Stimulated activated CD8-positive, alpha-beta memory T cell treated with anti-CD3 and anti-CD28 coated beads, Interleukin-4, amount 100 ng/mL, for 24 hours (primary cell): ENCODE results near the gene CDK2AP2.
A peak's percentile ranks its signal among the peaks of the same experiment; 100 is the strongest.
"Not testable (repeated sequence)": the region's sequence is repeated elsewhere in the genome, so short reads cannot be mapped to it uniquely, and the experiment has no call there.

Source experiments
- DNase-seq: peaks from one replicate; pipeline ENCODE4 v3.0.0-alpha.2; 2020; ENCODE audit warnings: low read depth

The CDK2AP2 gene

DNA sequence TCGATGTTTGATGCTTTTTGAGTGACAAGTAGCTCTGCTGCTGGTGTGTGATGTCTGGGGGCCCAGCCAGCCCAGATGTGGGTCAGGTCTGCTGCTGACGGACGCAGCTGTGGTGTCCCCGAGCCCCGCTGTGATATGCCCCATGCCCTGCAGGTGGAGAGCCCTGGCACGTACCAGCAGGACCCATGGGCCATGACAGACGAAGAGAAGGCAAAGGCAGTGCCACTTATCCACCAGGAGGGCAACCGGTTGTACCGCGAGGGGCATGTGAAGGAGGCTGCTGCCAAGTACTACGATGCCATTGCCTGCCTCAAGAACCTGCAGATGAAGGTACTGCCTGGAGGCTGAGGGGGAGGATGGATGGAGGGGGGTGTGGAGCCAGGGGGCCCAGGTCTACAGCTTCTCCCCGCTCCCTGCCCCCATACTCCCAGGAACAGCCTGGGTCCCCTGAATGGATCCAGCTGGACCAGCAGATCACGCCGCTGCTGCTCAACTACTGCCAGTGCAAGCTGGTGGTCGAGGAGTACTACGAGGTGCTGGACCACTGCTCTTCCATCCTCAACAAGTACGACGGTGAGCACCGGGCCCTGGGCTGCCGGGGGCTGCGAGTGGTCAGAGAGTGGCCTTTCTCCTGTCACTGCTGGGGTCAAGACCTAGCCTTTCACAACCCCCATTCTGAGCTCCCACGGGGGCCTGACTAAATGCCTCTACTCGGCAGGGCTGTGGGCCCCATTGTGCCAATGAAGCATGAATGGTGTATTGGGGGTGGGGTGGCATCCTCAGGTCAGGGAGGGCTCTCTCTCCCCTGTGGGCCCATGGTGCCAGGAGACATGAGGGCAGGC, 17.9 kb downstream of the CDK2AP2 start:
- no peak for DNase-seq

DNA sequence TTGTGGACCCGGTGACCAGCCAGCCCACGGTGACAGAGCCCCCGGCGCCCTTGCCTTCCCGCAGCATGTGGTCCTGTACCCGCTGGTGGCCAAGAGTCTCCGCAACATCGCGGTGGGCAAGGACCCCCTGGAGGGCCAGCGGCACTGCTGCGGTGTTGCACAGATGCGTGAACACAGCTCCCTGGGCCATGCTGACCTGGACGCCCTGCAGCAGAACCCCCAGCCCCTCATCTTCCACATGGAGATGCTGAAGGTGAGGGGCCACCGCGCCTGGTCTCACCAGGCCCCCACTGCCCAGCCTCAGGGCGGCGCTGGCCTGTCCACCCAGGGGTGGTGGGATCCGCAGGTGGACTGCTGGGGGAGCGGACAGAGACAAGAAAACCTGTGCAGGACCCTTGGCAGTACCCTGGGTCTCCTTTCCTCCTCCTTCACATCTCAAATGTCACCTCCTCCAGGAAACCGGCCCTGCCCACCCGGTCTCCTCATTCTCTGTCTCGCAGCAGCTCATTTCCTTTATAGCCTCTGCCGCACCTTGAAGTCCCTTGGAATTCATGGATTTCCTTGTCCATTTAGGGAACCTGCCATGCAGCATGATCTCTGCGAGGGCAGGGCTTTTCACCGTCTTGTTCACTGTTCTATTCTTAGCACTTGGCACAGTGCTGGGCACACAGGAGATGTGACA, 18.6 kb downstream of the CDK2AP2 start:
- no peak for DNase-seq

DNA sequence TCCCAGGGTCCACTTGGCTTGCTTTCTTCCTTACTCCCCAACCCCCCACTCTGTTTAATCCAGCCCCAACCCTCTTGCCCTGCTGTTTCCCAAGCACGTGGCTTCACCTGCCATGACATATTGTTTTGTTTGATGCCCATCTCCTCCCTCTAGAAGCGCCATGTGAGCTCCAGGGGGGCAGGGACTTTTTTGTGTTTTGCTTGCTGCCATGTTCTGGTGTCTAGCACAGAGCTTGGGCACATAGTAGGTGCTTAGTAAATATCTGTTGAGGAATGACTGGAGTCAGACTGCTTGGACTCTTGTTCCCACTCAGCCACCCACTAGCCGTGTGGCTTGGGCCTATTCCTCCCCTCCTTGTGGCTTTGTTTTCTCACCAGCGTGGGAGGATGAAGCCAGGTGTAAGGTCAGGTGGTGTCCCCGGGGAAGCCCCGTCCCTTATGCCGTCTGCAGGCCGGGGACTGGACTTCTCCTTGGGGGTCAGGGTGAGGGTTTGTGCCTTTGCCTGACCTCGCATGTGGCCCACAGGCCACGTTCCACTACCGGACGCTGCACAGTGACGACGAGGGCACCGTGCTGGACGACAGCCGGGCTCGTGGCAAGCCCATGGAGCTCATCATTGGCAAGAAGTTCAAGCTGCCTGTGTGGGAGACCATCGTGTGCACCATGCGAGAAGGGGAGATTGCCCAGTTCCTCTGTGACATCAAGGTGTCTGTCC, 21.3 kb downstream of the CDK2AP2 start:
- no peak for DNase-seq

DNA sequence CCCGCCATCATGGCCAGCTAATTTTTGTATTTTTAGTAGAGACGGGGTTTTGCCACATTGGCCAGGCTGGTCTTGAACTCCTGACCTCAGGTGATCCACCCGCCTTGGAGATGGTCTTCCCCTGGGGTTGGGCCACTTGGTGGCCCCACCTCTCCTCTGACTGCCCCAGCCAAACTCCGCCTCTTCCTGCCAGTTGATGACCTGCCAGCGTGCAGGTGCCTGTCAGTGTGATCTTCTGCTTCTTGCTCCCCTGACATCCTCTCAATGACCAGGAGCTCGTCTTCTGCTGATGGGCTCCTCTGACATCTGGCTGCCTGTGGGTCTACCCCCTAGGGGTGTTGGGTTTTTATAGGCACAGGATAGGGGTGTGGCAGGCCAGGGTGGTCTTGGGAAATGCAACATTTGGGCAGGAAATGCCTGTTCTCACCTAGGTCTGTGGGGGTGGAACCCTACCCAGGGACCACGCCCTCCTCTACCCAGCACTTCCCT, 22.0 kb downstream of the CDK2AP2 start:
- DNase-seq, result peak; percentile 21

DNA sequence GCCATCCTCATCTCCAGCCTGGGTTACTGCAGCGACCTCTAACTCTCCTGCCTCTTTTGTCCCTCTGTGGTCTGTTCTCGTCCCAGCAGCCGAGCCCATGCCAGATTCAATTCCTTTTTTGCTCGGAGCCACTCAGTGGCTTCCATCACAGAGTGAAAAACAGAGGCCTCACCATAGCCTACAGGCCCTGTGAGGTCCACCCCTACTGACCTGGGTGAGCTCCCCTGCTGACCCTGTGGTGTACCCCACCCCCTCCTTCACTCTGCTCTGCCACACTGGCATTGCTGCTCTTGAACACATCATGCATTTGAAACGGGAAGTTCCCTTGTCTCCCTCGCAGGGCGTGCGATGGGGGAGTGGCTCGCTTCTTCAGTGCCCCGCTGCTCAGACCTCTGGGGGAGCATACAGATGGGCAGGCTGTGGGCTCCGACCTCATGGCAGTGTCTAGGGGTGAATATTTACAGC, 23.1 kb downstream of the CDK2AP2 start:
- peak; percentile 59 for DNase-seq

DNA sequence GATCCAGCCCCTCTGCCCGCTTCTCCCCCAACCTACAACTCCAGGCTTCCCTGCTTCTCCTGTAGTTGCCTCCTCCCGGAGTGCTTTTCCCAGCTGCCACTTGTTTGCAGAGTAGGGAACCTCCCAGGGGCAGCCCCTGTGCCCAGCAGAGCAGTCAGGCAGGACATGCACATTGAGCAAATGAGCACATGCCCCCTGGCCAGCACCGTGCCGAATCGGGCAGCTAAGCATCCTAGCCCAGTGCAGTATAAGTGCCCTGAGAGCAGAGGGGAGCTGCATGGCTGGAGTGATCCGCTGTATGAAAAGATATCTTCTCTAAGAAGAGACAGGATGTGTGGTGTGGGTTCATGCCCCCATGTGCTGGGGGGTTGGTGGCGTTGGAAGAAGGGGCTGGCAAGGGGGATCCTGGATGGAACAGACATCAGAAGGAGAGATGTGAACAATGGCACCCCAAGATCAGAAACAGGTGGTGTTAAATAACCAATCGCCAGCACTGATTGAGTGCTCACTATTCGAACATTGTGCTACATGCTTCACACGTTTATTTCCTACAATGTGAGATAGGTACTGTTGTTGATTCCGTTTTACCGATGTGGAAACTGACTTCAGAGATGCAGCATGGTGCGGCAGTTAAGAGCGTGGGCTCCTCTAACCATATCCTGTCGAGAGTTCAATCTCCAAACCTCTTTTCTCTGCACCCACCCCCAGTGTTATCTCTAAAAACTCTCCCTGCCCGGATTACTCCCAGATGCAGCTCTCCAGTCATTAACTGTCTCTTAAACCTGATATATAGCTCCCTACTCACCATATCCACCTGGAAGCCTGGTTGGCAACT, 23.9 kb downstream of the CDK2AP2 start:
- DNase-seq, result peak; percentile 25

DNA sequence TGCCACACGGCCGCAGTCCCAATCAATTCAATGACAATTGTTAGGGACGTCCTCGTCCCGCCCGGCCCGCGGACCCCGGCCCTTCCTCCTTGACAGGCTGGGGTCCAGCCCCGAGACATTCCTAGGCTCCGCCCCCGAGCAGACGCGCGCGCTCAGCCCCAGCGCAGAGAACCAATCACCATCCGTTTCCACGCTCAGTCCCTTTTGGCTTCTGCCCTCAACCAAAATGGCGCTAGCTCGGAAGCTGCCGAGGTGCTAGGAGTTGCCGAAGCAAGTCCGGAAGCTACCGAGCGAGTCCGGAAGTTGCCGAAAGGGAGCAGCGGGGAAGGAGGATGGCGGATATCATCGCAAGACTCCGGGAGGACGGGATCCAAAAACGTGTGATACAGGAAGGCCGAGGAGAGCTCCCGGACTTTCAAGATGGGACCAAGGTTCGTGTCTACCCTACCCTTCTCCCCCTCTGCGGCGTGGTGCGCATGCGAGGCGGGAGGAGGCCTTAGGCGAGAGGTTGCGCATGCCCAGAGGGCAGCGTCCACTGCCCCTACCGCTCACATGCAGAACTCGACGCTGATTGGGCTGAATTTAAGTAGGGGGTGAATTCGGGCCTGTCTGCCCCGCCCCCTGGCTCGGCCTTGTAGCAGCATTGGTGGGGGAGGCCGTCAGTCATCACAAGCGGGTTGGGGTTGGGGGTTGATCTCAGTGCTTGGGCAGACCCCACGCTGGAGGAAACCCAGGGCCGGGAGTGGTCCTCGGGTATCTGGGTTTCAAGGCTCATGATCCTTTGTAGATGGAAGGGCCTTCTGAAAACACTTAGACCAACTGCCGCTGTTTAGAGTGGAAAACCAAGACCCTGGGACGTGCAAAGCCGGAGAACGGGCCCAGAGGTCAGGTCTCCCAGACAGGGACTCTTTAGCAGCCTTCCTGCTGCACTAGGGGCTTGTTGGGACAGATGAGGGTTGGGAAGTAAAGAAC, 24.8 kb downstream of the CDK2AP2 start, which contains the start of gene AIP:
Gene AIP, plus strand, starts transcription at position 200 of the 972 bp plus-strand sequence. Its CDS starts 133 bp downstream, at position 333.
- peak; percentile 93 for DNase-seq

DNA sequence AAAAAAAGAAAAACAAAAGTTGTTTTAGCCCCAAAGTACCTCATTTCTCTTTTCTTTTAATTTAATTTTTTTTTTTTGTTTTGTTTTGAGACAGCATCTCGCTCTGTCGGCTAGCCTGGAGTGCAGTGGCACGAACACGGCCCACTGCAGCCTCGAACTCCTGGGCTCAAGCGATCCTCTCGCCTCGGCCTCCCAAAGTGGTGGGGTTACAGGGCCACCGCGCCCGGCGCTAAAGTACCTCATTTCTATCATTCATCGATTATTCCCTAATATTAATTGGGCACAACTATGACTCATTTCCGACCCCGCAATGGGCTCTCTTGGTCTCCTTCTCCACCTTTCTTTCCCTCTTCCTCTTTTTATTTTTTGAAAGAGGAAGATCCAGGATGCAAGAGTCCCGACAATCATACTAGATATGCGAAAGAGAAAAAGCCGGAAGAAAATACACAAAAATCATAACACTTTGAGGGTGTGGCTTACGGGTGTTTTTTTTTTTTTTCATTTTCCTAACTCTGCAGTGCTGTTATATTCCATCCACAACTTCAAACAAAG, 25.6 kb downstream of the CDK2AP2 start:
- no peak for DNase-seq

DNA sequence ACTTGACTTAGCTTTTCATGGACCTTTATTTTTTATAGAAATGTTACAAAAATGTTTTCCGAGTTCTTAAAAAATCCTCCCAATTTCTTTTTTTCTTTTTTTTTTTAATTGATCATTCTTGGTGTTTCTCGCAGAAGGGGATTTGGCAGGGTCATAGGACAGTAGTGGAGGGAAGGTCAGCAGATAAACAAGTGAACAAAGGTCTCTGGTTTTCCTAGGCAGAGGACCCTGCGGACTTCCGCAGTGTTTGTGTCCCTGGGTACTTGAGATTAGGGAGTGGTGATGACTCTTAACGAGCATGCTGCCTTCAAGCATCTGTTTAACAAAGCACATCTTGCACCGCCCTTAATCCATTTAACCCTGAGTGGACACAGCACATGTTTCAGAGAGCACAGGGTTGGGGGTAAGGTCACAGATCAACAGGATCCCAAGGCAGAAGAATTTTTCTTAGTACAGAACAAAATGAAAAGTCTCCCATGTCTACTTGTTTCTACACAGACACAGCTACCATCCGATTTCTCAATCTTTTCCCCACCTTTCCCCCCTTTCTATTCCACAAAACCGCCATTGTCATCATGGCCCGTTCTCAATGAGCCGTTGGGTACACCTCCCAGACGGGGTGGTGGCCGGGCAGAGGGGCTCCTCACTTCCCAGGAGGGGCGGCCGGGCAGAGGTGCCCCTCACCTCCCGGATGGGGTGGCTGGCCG, 30.5 kb downstream of the CDK2AP2 start:
- not testable (repeated sequence) for DNase-seq

DNA sequence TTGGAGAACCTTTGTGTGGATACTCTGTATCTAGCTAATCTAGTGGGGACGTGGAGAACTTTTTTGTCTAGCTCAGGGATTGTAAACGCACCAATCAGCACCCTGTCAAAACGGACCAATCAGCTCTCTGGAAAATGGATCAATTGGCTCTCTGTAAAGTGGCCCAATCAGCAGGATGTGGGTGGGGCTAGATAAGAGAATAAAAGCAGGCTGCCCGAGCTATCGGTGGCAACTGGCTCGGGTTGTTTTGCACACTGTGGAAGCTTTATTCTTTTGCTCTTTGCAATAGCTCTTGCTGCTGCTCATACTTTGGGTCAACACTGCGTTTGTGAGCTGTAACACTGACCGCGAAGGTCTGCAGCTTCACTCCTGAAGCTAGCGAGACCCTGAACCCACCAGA, 31.3 kb downstream of the CDK2AP2 start:
- not testable (repeated sequence) for DNase-seq

DNA sequence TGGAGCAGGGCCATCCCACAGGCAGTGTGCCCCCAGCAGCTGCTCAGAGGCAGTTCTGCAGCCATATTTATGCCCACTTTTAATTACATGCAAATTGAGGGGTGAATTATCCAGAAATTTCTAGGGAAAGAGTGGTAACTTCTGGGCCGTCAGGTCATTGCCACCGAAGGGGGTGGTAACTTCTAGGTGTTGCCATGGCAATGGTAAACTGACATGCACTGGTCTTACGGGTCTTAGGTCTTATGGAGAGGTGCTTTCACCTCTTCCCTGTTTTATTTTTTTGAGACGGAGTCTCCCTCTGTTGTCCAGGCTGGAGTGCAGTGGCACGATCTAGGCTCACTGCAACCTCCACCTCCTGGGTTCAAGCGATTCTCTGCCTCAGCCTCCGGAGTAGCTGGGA, 35.1 kb downstream of the CDK2AP2 start:
- no peak for DNase-seq

DNA sequence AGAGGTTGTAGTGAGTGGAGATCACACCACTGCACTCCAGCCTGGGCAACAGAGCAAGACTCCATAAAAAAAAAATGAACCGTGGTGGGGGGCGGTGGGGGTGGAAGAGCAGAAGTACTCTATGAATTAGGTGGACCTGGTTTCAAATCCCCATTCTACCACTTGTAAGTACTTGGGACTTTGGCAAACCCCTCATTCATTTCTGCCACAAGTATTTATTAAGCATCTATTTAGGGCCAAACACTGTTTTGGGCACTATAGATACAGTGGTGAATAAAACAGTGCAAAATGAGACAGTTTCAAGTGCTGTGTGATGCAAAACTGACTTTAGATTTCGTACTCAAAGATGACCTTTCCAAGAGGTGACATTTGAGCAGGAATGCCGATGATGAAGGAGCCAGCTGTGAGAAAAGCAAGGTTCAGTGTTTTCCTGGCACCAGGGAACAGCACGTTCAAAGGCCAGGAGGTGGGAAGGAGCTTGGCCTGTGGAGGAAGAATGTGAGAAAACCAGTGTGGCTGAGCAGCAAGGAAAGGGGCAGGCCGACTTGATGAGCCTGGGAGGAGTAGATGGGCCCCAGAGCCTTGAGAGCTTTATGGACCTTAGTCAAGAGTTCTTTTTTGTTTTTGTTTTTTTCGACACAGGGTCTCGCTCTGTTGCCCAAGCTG, 37.5 kb downstream of the CDK2AP2 start:
- DNase-seq, result no peak

DNA sequence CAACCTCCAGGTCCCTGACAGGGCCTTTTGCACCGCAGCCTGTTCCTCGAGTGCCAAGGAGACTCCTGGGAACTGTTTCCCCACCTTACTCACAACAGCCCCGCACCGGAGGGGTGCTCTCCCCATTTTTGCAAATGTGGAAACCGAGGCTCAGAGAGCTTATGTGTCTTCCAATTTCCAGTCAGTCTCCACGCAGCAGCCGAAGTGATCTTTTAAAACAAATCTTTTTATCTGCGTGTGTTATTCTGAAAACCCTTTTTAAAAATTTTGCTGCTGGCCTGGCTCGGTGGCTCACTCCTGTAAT, 38.5 kb downstream of the CDK2AP2 start:
- no peak for DNase-seq

DNA sequence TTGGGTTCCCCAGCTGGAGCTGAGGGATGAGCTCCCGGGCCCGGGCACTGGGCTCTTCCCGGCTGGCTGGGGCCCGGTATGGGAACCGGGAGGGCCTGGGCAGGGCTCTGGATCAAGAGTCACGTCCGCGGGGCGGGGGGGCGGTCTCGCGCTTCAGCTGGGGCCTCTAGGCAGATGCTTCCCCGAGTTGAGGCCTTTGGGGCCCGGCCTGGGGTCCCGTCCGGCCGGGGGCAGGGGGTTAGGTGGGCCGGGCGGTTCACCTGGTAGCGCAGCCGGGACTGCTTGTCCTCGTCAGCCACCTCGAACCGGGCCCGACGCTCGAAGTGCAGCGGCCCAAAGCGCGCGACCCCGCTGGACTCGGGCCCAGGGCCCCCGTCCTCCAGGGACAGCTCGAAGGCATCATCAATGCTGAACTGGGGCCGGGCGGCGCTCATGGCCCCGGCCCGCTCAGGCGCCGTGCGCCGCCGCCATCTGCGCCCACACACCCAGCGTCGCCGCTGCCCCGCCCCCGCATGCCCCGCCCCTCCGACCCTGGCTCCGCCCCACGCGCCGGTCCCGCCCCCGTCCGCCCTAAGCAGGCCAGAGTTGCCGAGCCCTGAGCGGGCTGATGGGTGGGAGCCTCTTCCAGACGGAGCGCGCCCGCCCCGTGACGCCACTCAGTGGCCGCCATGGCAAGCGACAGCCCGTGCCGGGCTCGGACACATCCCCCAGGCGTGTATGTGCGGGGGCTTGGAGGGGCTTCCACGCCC, 39.0 kb downstream of the CDK2AP2 start, which contains the start of gene TMEM134:
Gene TMEM134, minus strand, starts transcription at position 493 of the 749 bp plus-strand sequence. Its CDS starts 59 bp downstream, at position 434.
- peak; percentile 86 for DNase-seq

DNA sequence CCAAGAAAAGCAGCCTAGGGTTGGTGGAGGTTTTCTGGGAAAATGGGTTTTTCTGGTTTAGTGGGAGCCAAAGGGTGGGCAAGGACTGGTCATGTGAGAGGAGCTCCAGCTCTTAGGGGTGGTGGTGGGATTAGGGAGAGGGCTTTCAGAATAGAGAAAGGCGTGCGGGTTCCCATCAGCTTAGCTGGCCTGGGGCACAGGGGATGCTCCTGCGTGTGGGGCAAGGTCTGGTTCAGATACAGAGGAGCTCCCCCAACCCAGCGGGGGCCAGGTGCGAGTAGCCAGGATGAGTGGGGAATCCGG, 39.6 kb downstream of the CDK2AP2 start:
- no peak for DNase-seq

DNA sequence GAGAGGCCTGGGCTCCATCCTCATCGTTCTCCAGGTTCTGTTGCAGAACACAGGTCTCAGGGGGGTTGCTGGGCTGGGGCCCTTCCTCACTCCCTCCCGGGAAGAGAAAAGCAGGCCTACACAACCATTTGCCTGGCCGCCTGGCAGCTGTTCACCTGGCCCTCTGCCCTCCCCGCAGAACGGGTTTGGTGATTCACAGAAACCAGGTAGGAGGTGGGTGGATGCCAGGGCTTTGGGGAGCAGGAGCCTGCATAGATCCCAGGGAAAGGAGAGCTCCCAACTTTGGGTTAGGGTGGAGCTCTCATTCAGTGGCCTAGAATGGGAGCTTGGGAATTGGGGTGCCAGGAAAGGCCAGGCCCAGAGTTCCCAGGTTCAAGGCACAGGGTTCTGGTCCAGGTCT, 39.9 kb downstream of the CDK2AP2 start:
- no peak for DNase-seq

DNA sequence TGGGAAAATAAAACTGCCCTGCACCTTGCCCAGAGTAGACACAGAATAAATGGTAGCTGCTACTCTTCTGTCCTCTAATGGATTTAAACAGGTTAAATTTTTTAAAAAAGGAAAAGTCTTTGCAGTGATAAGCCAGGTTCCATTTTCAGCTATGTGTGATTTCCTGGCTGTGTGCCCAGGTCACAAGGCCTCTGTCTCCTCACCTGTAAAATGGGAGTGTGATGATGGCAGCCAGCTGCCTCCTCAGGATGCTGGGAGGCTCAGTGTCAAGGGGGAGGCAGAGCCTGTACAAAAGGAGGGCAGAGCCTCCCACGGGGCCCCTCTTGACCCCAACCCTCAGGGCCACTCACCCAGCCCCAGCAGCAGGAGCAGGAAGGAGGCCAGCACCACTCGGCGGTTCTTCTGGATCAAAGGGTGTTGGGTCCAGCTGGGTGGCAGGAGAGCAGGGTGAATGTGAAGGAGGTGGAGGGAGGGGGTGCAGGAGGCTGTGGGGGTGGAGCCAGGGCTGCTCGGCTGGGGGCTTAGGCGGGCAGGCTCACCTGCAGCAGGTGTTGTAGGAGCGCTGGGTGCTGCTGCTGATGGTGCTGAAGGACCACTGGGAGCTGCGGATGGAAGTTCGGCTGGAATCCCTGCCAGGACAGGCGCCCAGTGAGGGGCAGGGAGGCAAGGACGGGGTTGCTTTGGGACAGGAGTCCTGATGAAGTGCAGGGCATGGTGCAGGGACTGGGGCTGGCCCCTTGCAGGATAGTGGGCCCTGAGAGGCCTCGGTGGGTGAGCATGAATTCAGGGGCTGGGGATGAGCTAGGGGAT, 40.8 kb downstream of the CDK2AP2 start:
- no peak for DNase-seq
